Ovary (tissue), 9 donors: ENCODE results near the gene UST. TPM values are rescaled to one million over a fixed set of nuclear protein-coding genes. Genes with fewer than 3 reads are reported as not detected.

Source experiments
- DNase-seq, 5 donors: peaks; one replicate each; pipeline ENCODE4 v3.0.0-alpha.2; 2019 to 2020
- H3K27ac ChIP-seq, 2 donors: fragments of 200-600 bp; one replicate each; pipeline versions ENCODE4 v1.5.1 to v1.8.0; 2019 to 2022
- H3K27me3 ChIP-seq: fragments of 200-600 bp; one replicate; pipeline ENCODE4 v1.8.0; 2022
- H3K36me3 ChIP-seq: fragments of 200-600 bp; sonication (generic); one replicate; pipeline ENCODE4 v1.5.1; 2019
- H3K4me1 ChIP-seq: one replicate; pipeline ENCODE4 v1.8.1; 2013; ENCODE audit warnings: mild to moderate bottlenecking, moderate library complexity; ENCODE audit not compliant: insufficient read depth
- H3K4me3 ChIP-seq: fragments of 200-600 bp; sonication (generic); one replicate; pipeline ENCODE4 v1.5.1; 2017
- H3K9me3 ChIP-seq, 2 donors: fragments of 200-600 bp in 1 of 2; sonication (generic) in 1 of 2; one replicate each; pipeline versions ENCODE4 v1.5.1 to v1.8.1; 2013 to 2019; ENCODE audit warnings: mild to moderate bottlenecking in 1 of 2, moderate library complexity in 1 of 2
- EP300 ChIP-seq: sonication (generic); formaldehyde crosslinking; IDR thresholded peaks from one replicate; pipeline ENCODE4 v1.6.1; 2017; ENCODE audit warnings: antibody characterized with exemption
- POLR2A ChIP-seq: fragments of 450-650 bp; IDR thresholded peaks from one replicate; pipeline ENCODE4 v1.6.1; 2017; ENCODE audit warnings: antibody characterized with exemption, mild to moderate bottlenecking, moderate library complexity
- WGBS, 3 donors: extraction: QIAGEN DNeasy Blood & Tissue Kit in 1 of 3; methylation state at CpG; one replicate each; pipeline versions ENCODE4 v1.1.5 to v1.1.7; 2013 to 2017; 5-methylcytosine and 5-hydroxymethylcytosine counted together
- intact Hi-C, 4 donors: fragments of 100-400 bp; cut with DNase I; formaldehyde crosslinking; loops; one replicate each; pipeline versions ENCODE4 v1.11.0 to v1.15.1; 2022 to 2023
- polyA plus RNA-seq, 2 donors: library from polyadenylated mRNA; stranded (reverse); fragments of 200-250 nt in 1 of 2; fragments of 350-450 nt in 1 of 2; fragmentation: Illumina TruSeq in 1 of 2; extraction: RNeasy Lipid Tissue Mini Kit (QIAGEN cat#74804) in 1 of 2; gene quantifications; one replicate each; pipeline ENCODE4 v1.2.3, GENCODE V29; 2013 to 2014
- total RNA-seq, 7 donors: library from RNA; depleted of rRNA in 2 of 7; stranded (reverse); fragments of >200 nt in 2 of 7; fragmentation: NEBNext Ultra II Directional in 3 of 7; extraction: Animal tissue kit (Norgen Biotek cat#: 25700) in 3 of 7; gene quantifications; one replicate each; pipeline versions ENCODE4 v1.1.0 to v1.2.4, GENCODE V29; 2016 to 2023
- TF ChIP-seq, protein P1 (sequence below), 3 donors: fragments of 450-650 bp in 2 of 3; fragments of 200-600 bp in 1 of 3; IDR thresholded peaks; one replicate each; pipeline versions ENCODE4 v1.5.1 to v1.8.0; 2016 to 2022; ENCODE audit warnings: antibody characterized with exemption in 3 of 3, mild to moderate bottlenecking in 1 of 3
- donor health status: DM: no; HTN: no; CAD: no; lungs with moderate emphysema.
- donor health status: DM: no; HTN: no; CAD: no.
- donor health status: Bipolar disorder and iron deficiency.
- donor health status: DM: yes; HTN: yes; CAD: no.
- donor health status: DM: no; HTN: no; CAD: no.
- donor health status: DM: yes; HTN: yes; CAD: no.

Gene UST
- total and polyA plus RNA-seq, 9 donors = 11.8 to 20.1 (median 16.5) TPM

DNA sequence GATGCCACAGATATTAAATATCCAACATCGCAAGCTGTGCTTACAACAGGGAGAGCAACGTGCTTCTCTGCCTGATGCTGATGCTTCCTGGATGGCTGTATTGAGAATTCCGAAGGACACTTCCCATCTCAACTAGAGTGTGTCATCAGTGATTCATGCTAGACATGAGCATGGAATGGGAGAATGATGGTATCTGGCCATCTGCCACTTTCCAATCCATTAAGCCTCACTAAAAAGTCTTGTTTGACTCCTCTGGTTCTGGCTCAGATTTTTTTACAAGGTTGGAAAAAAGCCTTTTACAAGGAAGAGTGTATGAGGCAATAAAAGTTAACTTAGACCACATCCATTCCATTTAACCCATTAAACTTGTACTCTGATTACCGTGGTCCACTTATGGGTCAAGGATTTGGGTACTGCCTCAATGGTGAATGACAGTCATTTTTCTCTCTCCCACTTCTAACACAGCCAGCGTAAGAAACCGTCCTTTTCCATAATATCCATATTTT, 265.3 kb downstream of the UST start:
- H3K36me3 ChIP-seq = no peaks in the 10 kb centered on the region
- TF ChIP-seq POLR2A (no peak), EP300 (no peak)
- TF ChIP-seq, protein P1, sequence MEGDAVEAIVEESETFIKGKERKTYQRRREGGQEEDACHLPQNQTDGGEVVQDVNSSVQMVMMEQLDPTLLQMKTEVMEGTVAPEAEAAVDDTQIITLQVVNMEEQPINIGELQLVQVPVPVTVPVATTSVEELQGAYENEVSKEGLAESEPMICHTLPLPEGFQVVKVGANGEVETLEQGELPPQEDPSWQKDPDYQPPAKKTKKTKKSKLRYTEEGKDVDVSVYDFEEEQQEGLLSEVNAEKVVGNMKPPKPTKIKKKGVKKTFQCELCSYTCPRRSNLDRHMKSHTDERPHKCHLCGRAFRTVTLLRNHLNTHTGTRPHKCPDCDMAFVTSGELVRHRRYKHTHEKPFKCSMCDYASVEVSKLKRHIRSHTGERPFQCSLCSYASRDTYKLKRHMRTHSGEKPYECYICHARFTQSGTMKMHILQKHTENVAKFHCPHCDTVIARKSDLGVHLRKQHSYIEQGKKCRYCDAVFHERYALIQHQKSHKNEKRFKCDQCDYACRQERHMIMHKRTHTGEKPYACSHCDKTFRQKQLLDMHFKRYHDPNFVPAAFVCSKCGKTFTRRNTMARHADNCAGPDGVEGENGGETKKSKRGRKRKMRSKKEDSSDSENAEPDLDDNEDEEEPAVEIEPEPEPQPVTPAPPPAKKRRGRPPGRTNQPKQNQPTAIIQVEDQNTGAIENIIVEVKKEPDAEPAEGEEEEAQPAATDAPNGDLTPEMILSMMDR (IDR thresholded peaks at IDR 0.05) = no peak
- H3K4me1 ChIP-seq = no peaks in the 10 kb centered on the region
- H3K9me3 ChIP-seq = no peaks in the 10 kb centered on the region
- H3K27me3 ChIP-seq = no peaks in the 10 kb centered on the region
- 79 to 88% (median 86%) methylated on average over 6 of the region's 6 CpGs for WGBS, 3 donors
- intact Hi-C loops = no loop called here
- no peak overlapping the region for H3K27ac ChIP-seq
- no peak for DNase-seq
- no peak overlapping the region for H3K4me3 ChIP-seq

DNA sequence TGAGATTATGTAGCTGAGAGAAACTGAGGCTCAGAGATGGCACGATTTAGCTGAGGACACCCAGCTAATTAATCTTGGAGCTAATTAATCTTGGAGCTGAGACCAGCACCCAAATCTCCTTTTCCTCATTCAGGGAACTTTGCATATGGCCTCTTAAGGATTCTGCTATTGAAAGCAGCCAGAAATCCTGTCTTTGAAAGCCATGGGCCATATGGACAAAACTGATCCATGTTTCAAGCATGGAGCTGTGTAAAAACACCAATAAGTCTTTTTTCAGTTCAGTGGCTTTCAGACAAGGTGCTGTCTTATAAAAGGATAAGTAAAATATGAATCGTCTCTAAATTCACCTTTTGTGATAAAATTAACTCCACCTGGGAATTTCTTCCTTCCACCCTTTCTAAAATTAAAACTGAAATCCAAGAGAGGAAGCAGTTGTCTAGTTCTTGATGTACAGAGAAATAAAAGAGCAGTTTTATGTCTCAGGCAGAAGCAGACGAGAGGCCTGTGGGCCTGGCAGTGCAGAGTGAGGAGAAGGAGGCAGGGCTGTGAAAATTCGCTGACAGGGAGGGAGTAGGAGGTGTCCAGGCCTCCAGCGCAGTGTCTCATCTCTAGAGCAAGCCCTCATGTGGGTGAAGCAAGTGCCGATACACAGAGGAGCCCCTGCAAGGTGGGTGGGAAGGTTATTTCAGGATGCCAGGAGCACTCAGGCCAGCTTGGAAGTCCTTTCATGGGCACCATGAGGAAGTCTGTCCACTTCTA, 266.9 kb downstream of the UST start:
- TF ChIP-seq EP300 (no peak), POLR2A (no peak)
- TF ChIP-seq, protein P1 (IDR thresholded peaks at IDR 0.05) = no peak
- Histone ChIP-seq H3K27ac (no peak overlapping the region), H3K27me3 (no peaks in the 10 kb centered on the region), H3K9me3 (no peaks in the 10 kb centered on the region), H3K36me3 (no peaks in the 10 kb centered on the region), H3K4me1 (no peaks in the 10 kb centered on the region), H3K4me3 (no peak overlapping the region)
- DNase-seq = no peak
- intact Hi-C loops = no loop called here
- WGBS, 3 donors = 70 to 90% (median 86%) methylated on average over 6 of the region's 6 CpGs

DNA sequence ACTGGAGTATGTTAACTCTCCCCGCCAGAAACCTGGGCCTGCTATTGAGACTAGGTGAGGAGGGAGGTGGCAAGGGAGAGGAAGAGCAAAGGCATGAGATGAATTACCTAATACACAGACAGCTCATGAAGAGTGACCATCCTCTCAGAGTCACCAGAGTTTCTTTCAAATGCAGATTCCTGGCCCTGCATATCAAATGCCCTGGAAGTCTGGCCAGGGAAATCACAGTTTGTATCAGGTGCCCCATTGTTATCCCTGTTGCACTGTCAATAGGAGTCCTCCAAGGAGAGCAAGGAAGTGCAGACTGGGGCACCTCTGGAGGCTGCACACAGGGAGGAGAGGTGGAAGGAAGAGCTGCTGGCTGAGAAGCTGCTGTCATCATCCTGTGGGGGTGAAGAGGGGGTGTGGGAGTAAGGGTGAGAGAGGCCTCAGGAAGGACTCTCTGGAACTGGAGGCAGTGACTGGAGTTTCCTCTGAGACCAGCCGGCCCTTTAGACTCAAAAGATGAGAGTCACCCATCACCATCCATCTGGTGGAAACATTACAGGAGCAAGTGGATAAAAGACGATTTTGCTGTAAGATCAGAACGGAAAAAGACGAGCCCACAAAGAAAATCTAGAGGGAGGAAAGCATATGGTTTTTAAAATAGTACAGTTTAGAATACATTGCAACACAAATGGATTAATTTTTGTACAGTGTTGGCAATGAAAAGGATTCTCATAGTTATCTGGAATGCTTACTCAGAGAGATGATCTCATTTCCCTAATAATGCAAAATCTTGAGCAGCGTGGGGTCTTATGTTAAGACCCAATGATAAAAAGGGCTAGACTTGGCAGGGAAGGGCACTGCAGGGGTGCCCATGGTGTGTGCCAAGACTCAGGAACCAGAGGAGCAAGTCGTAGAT, 268.1 kb downstream of the UST start:
- TF ChIP-seq POLR2A (no peak), EP300 (no peak)
- TF ChIP-seq, protein P1 (IDR thresholded peaks at IDR 0.05) = no peak
- WGBS, 3 donors = 50 to 54% (median 51%) methylated on average over 7 of the region's 7 CpGs
- no peak overlapping the region for H3K27ac ChIP-seq
- DNase-seq = no peak
- H3K27me3 ChIP-seq = no peaks in the 10 kb centered on the region
- intact Hi-C loops = no loop called here
- no peaks in the 10 kb centered on the region for H3K9me3 ChIP-seq
- H3K4me1 ChIP-seq = no peaks in the 10 kb centered on the region
- H3K4me3 ChIP-seq = no peak overlapping the region
- no peaks in the 10 kb centered on the region for H3K36me3 ChIP-seq
